NCI-H748 (cell line): Measurements from ENCODE around the gene ACBD3.

Experiments
- DNase-seq: peaks from one replicate; lab custom pipeline; 2025; ENCODE audit not compliant: unreplicated experiment; lab: John Stamatoyannopoulos, UW

ACBD3 gene

DNA sequence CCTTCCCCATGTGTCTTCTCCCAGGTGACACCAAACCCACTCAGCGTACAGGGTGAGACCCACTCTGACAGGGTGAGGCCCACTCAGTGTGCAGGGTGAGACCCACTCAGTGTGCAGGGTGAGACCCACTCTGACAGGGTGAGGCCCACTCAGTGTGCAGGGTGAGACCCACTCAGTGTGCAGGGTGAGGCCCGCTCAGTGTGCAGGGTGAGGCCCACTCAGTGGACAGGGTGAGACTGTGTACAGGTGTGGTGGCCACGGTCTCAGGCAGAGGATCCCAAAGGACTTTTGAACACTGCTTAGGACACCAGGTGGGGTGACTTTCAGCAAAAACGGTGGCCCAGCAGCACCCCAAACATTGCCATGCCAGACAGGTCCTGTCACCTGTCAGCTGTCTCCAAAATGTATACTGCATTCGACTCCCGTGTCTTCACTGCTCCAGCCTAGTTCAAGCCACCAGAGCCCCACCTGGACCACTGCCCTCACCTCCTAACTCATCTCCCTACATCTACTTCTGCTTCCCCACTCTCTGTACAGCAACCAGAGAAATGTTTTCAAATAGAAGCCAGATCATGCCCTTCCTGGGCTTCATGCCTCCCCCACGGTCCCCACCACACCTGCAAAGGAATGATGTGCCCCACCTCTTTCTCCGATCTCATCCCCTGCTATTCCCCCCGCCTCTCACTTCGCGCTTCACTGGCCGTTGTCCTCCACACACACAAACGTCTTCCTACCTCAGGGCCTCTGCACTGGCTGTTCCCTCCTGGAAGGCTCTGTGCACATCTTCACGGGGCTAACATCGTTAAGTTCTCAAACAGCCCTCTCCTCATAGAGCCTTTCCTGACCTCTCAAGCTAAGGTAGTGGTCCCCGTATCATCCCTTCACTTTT lies 52.1 kb downstream of the ACBD3 start:
- no peak for DNase-seq

GRCh38 chr1:226133504-226134123 lies 52.9 kb downstream of the ACBD3 start:
- no peak for DNase-seq

DNA sequence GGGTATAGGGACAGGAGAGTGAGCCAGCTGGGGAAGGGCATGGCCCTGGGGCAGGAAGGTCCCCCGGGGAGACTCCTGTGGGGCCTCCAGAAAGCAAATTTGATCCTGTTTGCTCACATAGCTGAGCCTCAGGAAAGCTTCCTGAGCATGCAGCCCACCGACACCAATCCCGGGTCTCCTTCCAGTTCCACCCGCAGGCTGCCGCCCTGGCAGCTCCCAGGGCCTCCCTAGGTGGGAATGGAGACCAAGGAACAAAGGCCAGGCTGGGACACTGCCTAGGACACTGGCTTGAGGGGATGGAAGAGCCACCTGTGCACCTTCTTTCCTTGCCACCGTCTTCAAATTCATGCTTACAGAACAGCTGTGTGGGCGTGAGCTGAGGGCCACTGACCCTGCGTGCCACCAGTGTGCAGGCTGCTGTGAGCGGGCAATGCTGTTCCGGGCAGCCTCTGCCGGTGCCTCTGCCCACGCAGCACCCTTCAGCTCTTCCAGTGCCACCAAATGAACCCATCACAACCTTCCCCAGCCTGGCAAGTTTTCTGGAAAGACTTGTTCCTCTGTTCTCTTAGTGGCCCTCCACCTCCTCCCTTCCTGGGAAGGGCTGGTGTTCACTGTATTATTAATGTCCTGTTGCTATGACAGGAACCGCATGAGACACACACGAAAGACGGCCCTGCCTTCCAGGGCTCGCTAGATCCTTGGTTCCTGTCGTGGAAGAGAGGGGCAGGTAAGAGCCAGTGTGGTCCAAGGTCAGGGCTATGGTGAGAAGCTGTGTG lies 53.6 kb downstream of the ACBD3 start:
- no peak for DNase-seq

DNA sequence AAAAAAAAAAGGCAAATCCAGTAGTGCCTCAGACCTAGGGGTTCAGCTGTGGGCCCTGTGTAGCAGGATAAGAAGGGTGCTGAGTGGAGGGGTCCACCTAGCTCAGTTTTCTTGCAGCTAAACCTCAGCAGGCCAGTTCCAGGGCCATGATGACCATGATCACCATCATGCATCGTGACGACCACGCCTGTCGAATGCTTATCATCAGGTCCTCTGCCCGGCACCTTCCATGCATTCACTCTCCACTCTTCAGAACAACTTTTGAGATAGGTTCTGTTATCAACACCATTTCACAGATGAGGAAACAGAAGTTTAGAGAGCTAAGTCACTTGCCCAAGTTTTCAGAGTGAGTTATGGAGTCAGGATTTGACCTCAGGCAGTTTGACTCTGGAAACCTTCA lies 54.9 kb downstream of the ACBD3 start:
- DNase-seq: no peak

- DNase-seq: no peak
Measured at GRCh38 chr1:226129230-226129629, 57.3 kb downstream of the ACBD3 start.

DNA sequence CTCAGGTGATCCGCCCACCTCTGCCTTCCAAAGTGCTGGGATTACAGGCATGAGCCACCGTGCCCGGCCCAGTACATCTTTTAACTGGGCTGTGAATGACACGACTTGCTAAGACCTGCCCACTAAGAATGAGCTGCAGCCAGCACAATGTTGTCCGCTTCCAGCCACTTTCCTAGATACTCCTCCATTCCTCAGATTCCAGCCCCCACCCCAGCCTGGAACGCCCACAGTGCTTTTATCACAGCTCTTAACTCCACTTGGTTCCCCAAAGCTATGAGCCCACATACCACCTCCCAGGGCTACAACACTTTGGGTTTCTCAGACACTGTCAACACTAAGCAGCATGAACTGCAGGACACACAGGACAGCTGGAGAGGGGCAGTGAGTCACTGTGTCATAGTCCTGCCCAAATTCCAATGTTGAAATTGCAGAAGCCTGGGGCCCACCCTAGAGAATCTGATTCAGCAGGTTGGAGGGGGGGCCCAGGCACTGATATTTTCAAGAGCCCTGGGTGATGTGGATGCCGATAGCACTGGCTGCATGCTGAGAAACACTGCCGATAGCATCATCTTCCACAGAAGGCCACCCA lies 58.0 kb downstream of the ACBD3 start:
- no peak for DNase-seq

DNA sequence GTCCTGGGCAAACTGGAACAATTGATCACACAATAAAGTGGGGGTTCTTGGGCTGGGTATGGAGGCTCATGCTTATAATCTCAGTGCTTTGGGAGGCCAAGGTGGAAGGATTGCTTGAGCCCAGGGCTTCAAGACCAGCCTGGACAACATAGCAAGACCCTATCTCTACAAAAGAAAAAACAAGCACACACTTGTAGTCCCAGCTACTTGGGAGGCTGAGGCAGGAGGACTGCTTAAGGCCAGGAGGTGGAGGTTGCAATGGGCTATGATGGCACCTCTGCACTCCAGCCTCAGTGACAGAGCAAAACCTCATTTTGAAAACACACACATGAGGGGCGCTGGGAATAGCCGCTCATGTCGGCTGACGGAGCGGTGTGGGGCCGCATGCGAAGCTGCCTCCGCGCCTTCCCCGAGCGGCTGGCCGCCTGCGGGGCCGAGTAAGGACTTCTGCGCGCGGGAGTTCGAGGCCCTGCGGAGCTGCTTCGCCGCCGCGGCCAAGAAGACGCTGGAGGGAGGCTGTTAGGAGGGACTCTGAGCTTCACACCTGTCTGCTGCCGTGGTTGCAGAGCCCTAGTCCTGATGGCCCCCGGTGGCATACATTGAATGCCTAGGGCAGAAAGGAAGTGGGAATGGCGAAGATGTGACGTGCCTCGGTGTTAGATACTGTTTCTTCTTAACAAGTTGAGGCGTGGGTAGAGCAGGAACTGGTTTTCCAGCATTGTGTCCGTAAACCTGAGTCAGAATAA lies 59.5 kb downstream of the ACBD3 start:
- no peak for DNase-seq

DNA sequence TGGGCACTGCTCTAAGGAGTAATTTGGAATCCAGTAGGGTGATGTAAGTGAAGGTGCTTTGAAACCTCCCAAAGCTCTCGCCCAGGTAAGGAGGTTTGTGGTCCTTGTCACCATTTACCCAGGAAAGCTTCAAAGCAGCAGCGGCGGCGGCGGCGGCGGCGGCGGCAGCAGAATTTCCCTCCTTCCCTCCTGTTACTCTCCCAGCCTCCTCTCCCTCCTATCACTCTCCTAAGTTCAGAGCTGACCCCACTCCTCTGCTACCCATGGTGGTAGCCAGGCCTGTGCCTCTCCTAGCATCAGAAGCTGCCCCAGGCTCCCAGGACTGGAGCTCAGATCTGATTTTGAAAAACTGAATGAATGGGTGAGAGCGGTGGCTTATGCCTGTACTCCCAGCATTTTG lies 60.7 kb downstream of the ACBD3 start:
- no peak for DNase-seq

DNA sequence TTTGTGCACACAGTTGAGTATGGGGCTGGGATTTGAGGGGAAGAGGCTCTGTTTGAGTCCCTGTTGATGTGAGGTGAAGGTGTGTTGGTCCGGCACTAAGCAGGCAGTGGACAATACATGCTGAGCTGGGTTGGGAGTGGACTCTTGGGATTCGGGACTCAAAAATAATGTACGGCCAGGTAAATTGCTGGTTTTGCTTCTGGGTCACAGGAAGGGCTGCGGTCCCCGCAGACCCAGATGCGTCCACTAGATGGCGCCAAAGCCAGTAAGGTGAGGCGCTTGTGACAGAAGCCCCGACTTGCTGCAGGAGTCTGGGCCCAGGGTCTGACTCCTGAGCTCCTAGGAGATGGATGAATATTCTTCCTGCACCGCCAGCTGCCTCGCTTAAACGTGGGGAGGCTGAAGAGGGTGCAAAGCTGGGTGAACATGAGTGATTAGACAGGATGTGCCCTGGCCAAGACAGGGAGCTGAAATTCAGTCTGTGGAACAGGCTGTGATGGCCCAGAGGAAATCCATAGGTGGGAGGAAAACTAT lies 61.4 kb downstream of the ACBD3 start:
- DNase-seq: peak; percentile 79

DNA sequence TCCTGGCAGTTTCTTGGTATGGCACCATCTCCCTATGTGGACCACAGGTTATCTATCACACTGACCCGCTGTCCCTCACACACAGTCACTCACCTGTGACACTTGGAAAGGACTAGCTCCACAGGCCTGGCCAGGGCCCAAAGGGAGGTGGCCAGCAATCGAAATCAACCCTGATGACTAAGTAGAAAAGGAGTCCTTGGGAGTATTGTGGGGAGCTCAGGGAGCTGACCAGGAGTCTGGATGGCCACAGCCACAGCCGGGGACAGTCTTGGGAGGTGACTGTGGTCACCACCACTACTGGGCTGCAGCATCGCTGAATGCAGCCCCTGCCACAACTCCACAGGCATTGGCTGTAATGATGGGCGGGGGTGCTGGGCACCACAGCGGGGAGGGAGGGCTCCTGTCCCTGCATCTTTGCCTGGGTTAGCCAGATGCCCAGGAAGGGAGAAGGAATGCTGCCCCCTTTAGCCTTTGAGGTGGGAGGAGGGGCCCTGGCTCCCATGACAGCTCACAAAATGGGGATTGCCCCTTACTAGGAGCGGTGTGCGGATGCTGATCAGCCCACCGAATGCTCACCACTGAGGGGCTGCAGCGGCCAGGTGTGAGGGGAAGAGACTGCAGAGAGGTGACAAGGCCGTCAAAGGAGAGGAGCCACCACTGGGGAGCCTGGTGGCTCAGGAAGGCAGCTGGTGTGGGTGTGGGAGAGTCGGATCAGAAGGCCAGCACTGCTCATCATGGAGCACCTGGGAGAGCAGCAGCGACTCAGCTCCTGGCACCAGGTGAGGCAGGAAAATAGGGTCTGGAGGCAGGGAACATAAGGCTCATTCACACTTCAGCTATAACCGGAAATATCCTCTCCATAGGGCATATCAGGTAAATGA lies 62.7 kb downstream of the ACBD3 start:
- DNase-seq: no peak

GRCh38 chr1:226123212-226123560 lies 63.4 kb downstream of the ACBD3 start:
- DNase-seq: no peak

DNA sequence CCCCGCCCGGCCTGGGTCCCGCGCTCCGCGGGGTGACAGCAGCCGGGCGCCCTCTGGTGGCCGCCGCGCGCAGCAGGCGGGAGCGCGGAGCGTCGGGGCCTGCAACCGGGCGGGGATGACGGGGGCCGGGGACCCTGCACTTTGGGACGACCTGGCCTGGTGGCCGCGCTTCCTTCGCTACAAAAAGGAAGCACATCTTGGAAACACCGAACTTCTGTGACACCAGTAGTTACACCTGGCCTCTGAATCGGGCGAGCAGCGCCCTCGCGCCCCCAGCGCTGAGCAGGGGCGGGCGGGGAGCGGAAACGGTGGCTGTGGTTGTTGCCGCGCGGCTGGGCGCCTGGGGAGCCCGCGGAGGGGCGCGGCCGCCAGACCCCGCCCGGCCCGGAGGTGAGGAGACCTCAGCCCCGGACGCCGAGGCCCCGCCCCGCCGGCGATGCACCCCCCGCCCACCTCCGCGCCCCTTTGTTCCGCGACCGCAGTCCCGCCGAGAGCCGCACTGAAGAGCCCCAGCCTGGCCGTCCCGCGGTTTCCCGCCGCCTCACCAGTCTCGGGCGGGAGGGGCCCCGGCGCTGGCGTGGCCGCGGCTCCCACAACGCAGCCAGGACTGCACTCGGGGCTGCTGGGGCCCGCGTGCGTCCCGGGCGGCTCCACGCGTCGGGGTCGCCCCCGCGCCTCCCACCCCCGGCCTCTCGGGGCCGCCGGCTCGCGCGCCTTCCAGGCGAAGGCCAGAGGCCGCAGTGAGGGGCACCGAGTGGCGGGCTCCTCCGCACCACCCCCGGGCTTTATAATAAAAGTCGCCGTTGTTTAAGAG lies 64.7 kb downstream of the ACBD3 start:
- peak; percentile 76 for DNase-seq

- DNase-seq: no peak
Measured at GRCh38 chr1:226121049-226121586, 65.4 kb downstream of the ACBD3 start.

GRCh38 chr1:226120398-226120797 lies 66.1 kb downstream of the ACBD3 start:
- no peak for DNase-seq

- DNase-seq: no peak
Measured at GRCh38 chr1:226119169-226119568, 67.4 kb downstream of the ACBD3 start.

GRCh38 chr1:226118357-226118756 lies 68.2 kb downstream of the ACBD3 start:
- no peak for DNase-seq

DNA sequence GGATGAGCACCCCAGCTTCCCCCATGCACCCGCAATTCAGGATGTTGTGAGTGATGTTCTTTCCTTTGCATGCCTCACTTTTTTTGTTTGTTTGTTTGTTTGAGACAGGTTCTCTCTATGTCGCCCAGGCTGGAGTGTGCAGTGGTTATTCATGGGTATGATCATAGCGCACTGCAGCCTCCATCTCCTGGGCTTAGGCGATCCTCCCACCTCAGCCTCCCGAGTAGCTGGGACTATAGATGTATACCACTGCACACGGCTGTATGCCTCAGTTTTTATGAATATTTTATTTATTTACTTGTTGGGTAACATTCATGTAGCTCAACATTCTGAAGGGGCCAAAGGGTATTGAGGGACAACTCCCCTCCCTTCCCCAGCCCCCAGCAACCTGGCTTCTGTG lies 69.2 kb downstream of the ACBD3 start:
- DNase-seq: no peak

DNA sequence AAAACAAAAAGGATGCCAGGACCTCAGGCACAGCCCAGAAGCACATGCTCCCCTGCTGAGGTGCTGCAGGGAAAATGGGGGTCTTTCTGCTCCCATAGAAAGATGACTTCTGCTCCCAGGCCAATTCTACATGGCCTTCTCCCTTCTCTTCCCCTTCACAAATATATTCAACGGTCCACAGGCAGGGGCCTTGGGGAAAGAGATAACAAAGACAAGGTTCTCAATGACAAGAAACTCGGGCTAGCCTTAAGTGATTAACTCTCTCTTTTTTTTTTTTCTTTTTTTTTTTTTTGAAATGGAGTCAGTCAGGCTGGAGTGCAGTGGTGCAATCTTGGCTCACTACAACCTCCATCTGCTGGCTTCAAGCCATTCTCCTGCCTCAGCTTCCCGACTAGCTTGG lies 69.9 kb downstream of the ACBD3 start:
- no peak for DNase-seq

- no peak for DNase-seq
Measured at GRCh38 chr1:226112626-226113025, 73.9 kb downstream of the ACBD3 start.
